Thyroid gland (tissue), 4 donors: ENCODE results near the gene GLIPR2.

ENCODE experiments used
- CTCF ChIP-seq, 6 experiments: fragments of 200-600 bp in 3 of 6; fragments of 450-650 bp in 3 of 6; sonication (generic) in 3 of 6; IDR thresholded peaks; one replicate each; pipeline ENCODE4 v1.5.1; 2016 to 2019; ENCODE audit warnings: antibody characterized with exemption in 6 of 6, mild to moderate bottlenecking in 2 of 6, inconsistent platforms in 1 of 6, moderate library complexity in 1 of 6
- POLR2A ChIP-seq, 2 donors: fragments of 450-650 bp; IDR thresholded peaks; one replicate each; pipeline ENCODE4 v1.6.1; 2017; ENCODE audit warnings: antibody characterized with exemption in 2 of 2, mild to moderate bottlenecking in 2 of 2, moderate library complexity in 1 of 2

GRCh38 chr9:36169166-36169565 is 32.6 kb downstream of the GLIPR2 start, which contains the start of gene CCIN:
- TF ChIP-seq CTCF (IDR thresholded peaks at IDR 0.05) = no peak
- no peak for TF ChIP-seq POLR2A (IDR thresholded peaks at IDR 0.05)
